Osteoblast (primary cell): ENCODE results near the gene KRTAP10-2. TPM values are rescaled to one million over a fixed set of nuclear protein-coding genes. Genes with fewer than 3 reads are reported as not detected.

Experiments used
- DNase-seq: peaks from one replicate; pipeline ENCODE4 v3.0.0; 2011; ENCODE audit warnings: low spot score, mixed read lengths; ENCODE audit not compliant: insufficient read length; ENCODE audit errors: missing footprints
- H2AFZ ChIP-seq: 2 replicates; pipeline ENCODE4 v1.6.0; 2011; ENCODE audit warnings: mild to moderate bottlenecking, low read length
- H3K27ac ChIP-seq: 2 replicates; pipeline ENCODE4 v1.5.1; 2011; ENCODE audit warnings: mild to moderate bottlenecking, low read depth, low read length, moderate library complexity
- H3K27me3 ChIP-seq: 2 replicates; pipeline ENCODE4 v1.6.0; 2012; ENCODE audit warnings: mild to moderate bottlenecking, control low read depth, inconsistent platforms, low read length, moderate library complexity; ENCODE audit not compliant: insufficient read depth
- H3K36me3 ChIP-seq: 2 replicates; pipeline ENCODE4 v1.5.1; 2011; ENCODE audit warnings: mild to moderate bottlenecking, low read length, control low read depth, moderate library complexity; ENCODE audit not compliant: insufficient read depth
- H3K4me1 ChIP-seq: 2 replicates; pipeline ENCODE4 v1.5.1; 2011; ENCODE audit warnings: mild to moderate bottlenecking, low read length, control low read depth, moderate library complexity; ENCODE audit not compliant: insufficient read depth
- H3K4me2 ChIP-seq: 2 replicates; pipeline ENCODE4 v1.6.0; 2011; ENCODE audit warnings: mild to moderate bottlenecking, low read length; ENCODE audit not compliant: insufficient read depth
- H3K4me3 ChIP-seq: fragments of 200-600 bp; sonication (generic); 3 replicates; pipeline ENCODE4 v1.5.1; 2012; ENCODE audit warnings: mild to moderate bottlenecking, low read length, inconsistent platforms; ENCODE audit not compliant: insufficient read depth
- H3K79me2 ChIP-seq: 2 replicates; pipeline ENCODE4 v1.6.0; 2012; ENCODE audit warnings: mild to moderate bottlenecking, low read length, control low read depth, inconsistent platforms; ENCODE audit not compliant: insufficient read depth
- H3K9me3 ChIP-seq: 2 replicates; pipeline ENCODE4 v1.5.1; 2011; ENCODE audit warnings: low read depth, low read length, control low read depth
- H4K20me1 ChIP-seq: 2 replicates; pipeline ENCODE4 v1.6.0; 2012; ENCODE audit warnings: mild to moderate bottlenecking, low read length, control low read depth; ENCODE audit not compliant: insufficient read depth
- total RNA-seq: library from RNA; depleted of rRNA; stranded (reverse); fragments of >200 nt; gene quantifications from 2 replicates; pipeline ENCODE4 v1.2.3, GENCODE V29; 2012
- TF ChIP-seq, protein P1 (sequence below): IDR thresholded peaks from 2 replicates; pipeline ENCODE4 v1.5.1; 2011; ENCODE audit warnings: mild to moderate bottlenecking, low read depth, low read length, moderate library complexity; ENCODE audit errors: extremely low read depth

Gene KRTAP10-2
- total RNA-seq, 1 donor, result not detected

- no peaks in the 10 kb centered on the region for H3K79me2 ChIP-seq
- H3K4me1 ChIP-seq, result no peaks in the 10 kb centered on the region
- H2AFZ ChIP-seq, result no peak overlapping the region
- TF ChIP-seq, protein P1, sequence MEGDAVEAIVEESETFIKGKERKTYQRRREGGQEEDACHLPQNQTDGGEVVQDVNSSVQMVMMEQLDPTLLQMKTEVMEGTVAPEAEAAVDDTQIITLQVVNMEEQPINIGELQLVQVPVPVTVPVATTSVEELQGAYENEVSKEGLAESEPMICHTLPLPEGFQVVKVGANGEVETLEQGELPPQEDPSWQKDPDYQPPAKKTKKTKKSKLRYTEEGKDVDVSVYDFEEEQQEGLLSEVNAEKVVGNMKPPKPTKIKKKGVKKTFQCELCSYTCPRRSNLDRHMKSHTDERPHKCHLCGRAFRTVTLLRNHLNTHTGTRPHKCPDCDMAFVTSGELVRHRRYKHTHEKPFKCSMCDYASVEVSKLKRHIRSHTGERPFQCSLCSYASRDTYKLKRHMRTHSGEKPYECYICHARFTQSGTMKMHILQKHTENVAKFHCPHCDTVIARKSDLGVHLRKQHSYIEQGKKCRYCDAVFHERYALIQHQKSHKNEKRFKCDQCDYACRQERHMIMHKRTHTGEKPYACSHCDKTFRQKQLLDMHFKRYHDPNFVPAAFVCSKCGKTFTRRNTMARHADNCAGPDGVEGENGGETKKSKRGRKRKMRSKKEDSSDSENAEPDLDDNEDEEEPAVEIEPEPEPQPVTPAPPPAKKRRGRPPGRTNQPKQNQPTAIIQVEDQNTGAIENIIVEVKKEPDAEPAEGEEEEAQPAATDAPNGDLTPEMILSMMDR, result no peak
- DNase-seq, result no peak
- H3K4me2 ChIP-seq, result no peak overlapping the region
- H3K9me3 ChIP-seq, result no peaks in the 10 kb centered on the region
- H4K20me1 ChIP-seq, result no peaks in the 10 kb centered on the region
- peaks cover 9% of the 10 kb centered on the region for H3K27me3 ChIP-seq
- no peaks in the 10 kb centered on the region for H3K36me3 ChIP-seq
- no peak overlapping the region for H3K4me3 ChIP-seq
- H3K27ac ChIP-seq, result no peak overlapping the region
These were observed 6.4 kb upstream of the KRTAP10-2 start for GRCh38 chr21:44557491-44558328.

GRCh38 chr21:44556879-44557278, 5.6 kb upstream of the KRTAP10-2 start:
- Histone ChIP-seq H3K9me3 (no peaks in the 10 kb centered on the region), H3K36me3 (no peaks in the 10 kb centered on the region), H3K79me2 (no peaks in the 10 kb centered on the region), H3K4me1 (no peaks in the 10 kb centered on the region), H3K27me3 (peaks cover 9% of the 10 kb centered on the region), H3K4me2 (no peak overlapping the region), H3K27ac (no peak overlapping the region), H2AFZ (no peak overlapping the region), H4K20me1 (no peaks in the 10 kb centered on the region), H3K4me3 (no peak overlapping the region)
- TF ChIP-seq, protein P1, result no peak
- no peak for DNase-seq

DNA sequence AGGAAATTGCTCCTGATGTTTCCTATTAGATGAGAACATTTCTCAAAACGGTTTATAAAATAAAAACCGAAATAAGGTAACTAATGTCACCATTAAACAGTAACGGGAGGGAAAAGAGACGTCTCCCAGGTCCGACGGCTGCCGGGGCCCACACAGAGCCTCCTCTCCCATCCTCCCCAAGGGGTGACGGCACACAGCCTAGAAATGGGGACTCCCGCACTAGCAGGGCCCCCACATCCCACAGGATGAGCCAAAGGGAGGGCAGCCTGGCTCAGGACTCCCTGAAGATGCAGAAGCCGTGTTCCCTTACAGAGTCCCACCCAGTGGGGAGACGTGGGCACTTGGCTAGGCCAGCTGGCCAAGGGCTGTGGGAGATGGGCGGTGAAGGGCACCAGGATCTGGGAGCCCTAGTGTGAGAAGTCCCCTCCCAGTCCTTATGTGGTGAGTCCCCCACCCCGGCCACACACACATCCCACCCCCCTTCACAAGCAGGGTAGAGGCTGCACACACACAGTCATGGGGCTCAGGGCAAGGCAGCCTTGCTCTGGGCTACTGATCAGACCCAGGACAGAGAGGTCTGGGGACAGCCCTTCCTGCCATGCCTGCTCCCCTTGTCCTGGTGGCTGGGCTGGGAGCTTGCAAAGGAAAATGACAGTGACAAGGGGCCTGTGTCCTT, 4.0 kb upstream of the KRTAP10-2 start:
- H3K9me3 ChIP-seq, result no peaks in the 10 kb centered on the region
- peaks cover 9% of the 10 kb centered on the region for H3K27me3 ChIP-seq
- no peak overlapping the region for H3K4me3 ChIP-seq
- H4K20me1 ChIP-seq, result no peaks in the 10 kb centered on the region
- no peak overlapping the region for H3K27ac ChIP-seq
- TF ChIP-seq, protein P1, result no peak
- H3K4me1 ChIP-seq, result no peaks in the 10 kb centered on the region
- no peak overlapping the region for H2AFZ ChIP-seq
- no peak for DNase-seq
- no peak overlapping the region for H3K4me2 ChIP-seq
- no peaks in the 10 kb centered on the region for H3K36me3 ChIP-seq
- no peaks in the 10 kb centered on the region for H3K79me2 ChIP-seq

- TF ChIP-seq, protein P1, result no peak
These were observed 1.4 kb upstream of the KRTAP10-2 start for GRCh38 chr21:44552681-44553080.

More at GRCh38 chr21:44552681-44553080, 1.4 kb upstream of the KRTAP10-2 start:
- DNase-seq, result peak; percentile 11
- Histone ChIP-seq H3K4me3 (no peak overlapping the region), H2AFZ (no peak overlapping the region), H3K27ac (no peak overlapping the region), H3K4me1 (no peaks in the 10 kb centered on the region), H3K4me2 (no peak overlapping the region), H3K9me3 (no peaks in the 10 kb centered on the region), H4K20me1 (no peaks in the 10 kb centered on the region), H3K36me3 (no peaks in the 10 kb centered on the region), H3K79me2 (no peaks in the 10 kb centered on the region), H3K27me3 (peaks cover 8% of the 10 kb centered on the region)
